IMR-90 (cell line): ENCODE results near the gene CYTH2. TPM values are rescaled to one million over a fixed set of nuclear protein-coding genes. Genes with fewer than 3 reads are reported as not detected.

ENCODE experiments used
- ATAC-seq: fragments of 200-7000 bp; cut with Tn5 transposase; 2 replicates; pipeline ENCODE4 v1.9.1; 2020; ENCODE audit warnings: low read depth, mild to moderate bottlenecking, moderate library complexity
- BruUV-seq: library from RNA; stranded (reverse); fragments of 400-500 nt; replicated peaks from 2 replicates; lab custom pipeline; 2021; lab: Mats Ljungman, UMichigan
- CTCF ChIA-PET: fragments of 300-600 bp; formaldehyde crosslinking; extraction: SDS; loops from one replicate; lab custom pipeline; 2021; ENCODE audit warnings: antibody characterized with exemption; lab: Yijun Ruan, JAX
- POLR2A ChIA-PET: fragments of 300-600 bp; sonication (Branson Sonifier 250); formaldehyde crosslinking; loops from one replicate; lab custom pipeline; 2022; ENCODE audit warnings: antibody characterized with exemption; ENCODE audit not compliant: unreplicated experiment; lab: Charles Lee
- DNase-seq: peaks from one replicate; pipeline ENCODE4 v3.0.0; 2013
- H2AFZ ChIP-seq: replicated peaks from 2 replicates; pipeline ENCODE3; 2013; ENCODE audit warnings: low read length, mild to moderate bottlenecking; ENCODE audit not compliant: poor library complexity
- H2AK5ac ChIP-seq: 2 replicates; pipeline ENCODE4 v1.6.1; 2013; ENCODE audit warnings: low read depth, low read length, inconsistent platforms
- H2AK9ac ChIP-seq: replicated peaks from 2 replicates; pipeline ENCODE3; 2013; ENCODE audit warnings: mild to moderate bottlenecking, low read depth, low read length, moderate library complexity; ENCODE audit not compliant: poor library complexity
- H2BK120ac ChIP-seq: 2 replicates; pipeline ENCODE4 v1.6.1; 2013; ENCODE audit warnings: low read depth, low read length, inconsistent platforms
- H2BK15ac ChIP-seq: 3 replicates; pipeline ENCODE4 v1.6.1; 2013; ENCODE audit warnings: low read depth, low read length, inconsistent platforms
- H2BK20ac ChIP-seq: 2 replicates; pipeline ENCODE4 v1.6.1; 2013; ENCODE audit warnings: low read depth, mild to moderate bottlenecking, inconsistent platforms, low read length, moderate library complexity
- H2BK5ac ChIP-seq: 2 replicates; pipeline ENCODE4 v1.6.1; 2013; ENCODE audit warnings: mild to moderate bottlenecking, low read depth, low read length, inconsistent platforms; ENCODE audit not compliant: poor library complexity, severe bottlenecking
- H3K14ac ChIP-seq: replicated peaks from 2 replicates; pipeline ENCODE4 v1.6.1; 2013; ENCODE audit warnings: low read depth, low read length, inconsistent platforms
- H3K18ac ChIP-seq: 2 replicates; pipeline ENCODE4 v1.6.1; 2013; ENCODE audit warnings: low read depth, low read length, control low read depth
- H3K23ac ChIP-seq: 2 replicates; pipeline ENCODE4 v1.6.1; 2013; ENCODE audit warnings: low read depth, low read length, inconsistent platforms
- H3K27ac ChIP-seq: 2 replicates; pipeline ENCODE4 v1.5.1; 2013; ENCODE audit warnings: mild to moderate bottlenecking, control low read depth, low read length; ENCODE audit not compliant: insufficient read depth
- H3K27me3 ChIP-seq: 2 replicates; pipeline ENCODE4 v1.6.1; 2013; ENCODE audit warnings: low read length; ENCODE audit not compliant: control insufficient read depth, insufficient read depth
- H3K36me3 ChIP-seq: 2 replicates; pipeline ENCODE4 v1.6.1; 2013; ENCODE audit warnings: low read length, mixed read lengths; ENCODE audit not compliant: control insufficient read depth, insufficient read depth
- H3K4ac ChIP-seq: 2 replicates; pipeline ENCODE4 v1.6.1; 2013; ENCODE audit warnings: low read depth, low read length, inconsistent platforms
- H3K4me1 ChIP-seq: 2 replicates; pipeline ENCODE4 v1.6.1; 2013; ENCODE audit warnings: low read length, mixed read lengths; ENCODE audit not compliant: control insufficient read depth, insufficient read depth
- H3K4me2 ChIP-seq: 2 replicates; pipeline ENCODE4 v1.6.1; 2013; ENCODE audit warnings: low read depth, mild to moderate bottlenecking, control low read depth, low read length, moderate library complexity
- H3K4me3 ChIP-seq: 2 replicates; pipeline ENCODE4 v1.5.1; 2013; ENCODE audit warnings: low read depth, mild to moderate bottlenecking, control low read depth, low read length, moderate library complexity; ENCODE audit not compliant: insufficient read depth
- H3K56ac ChIP-seq: 2 replicates; pipeline ENCODE4 v1.6.1; 2013; ENCODE audit warnings: low read length, inconsistent platforms; ENCODE audit not compliant: insufficient read depth; ENCODE audit errors: extremely low read depth
- H3K79me1 ChIP-seq, 2 experiments: 2 replicates each; pipeline ENCODE4 v1.6.1; 2013; ENCODE audit warnings: low read length in 2 of 2, inconsistent platforms in 1 of 2, low read depth in 1 of 2
- H3K9ac ChIP-seq: 2 replicates; pipeline ENCODE4 v1.6.1; 2013; ENCODE audit warnings: low read depth, low read length, control low read depth
- H3K9me1 ChIP-seq: 2 replicates; pipeline ENCODE4 v1.6.1; 2013; ENCODE audit warnings: low read length, inconsistent platforms; ENCODE audit not compliant: insufficient read depth
- H3K9me3 ChIP-seq: 2 replicates; pipeline ENCODE4 v1.6.1; 2013; ENCODE audit warnings: low read length; ENCODE audit not compliant: control insufficient read depth, insufficient read depth
- H4K20me1 ChIP-seq: 2 replicates; pipeline ENCODE4 v1.6.1; 2013; ENCODE audit warnings: low read length, inconsistent platforms; ENCODE audit not compliant: insufficient read depth
- H4K5ac ChIP-seq: 2 replicates; pipeline ENCODE4 v1.6.1; 2013; ENCODE audit warnings: mild to moderate bottlenecking, low read depth, low read length, control low read depth
- H4K8ac ChIP-seq, 2 experiments: 2 replicates each; pipeline ENCODE4 v1.6.1; 2013; ENCODE audit warnings: low read depth in 2 of 2, low read length in 2 of 2, control low read depth in 1 of 2, inconsistent platforms in 1 of 2
- H4K91ac ChIP-seq: 2 replicates; pipeline ENCODE4 v1.6.1; 2013; ENCODE audit warnings: low read depth, low read length, inconsistent platforms; ENCODE audit not compliant: insufficient read depth
- CHD1 ChIP-seq: IDR thresholded peaks from 2 replicates; pipeline ENCODE4 v1.6.1; 2012; ENCODE audit warnings: low read depth, low read length, improper control_type of control experiment
- ELK1 ChIP-seq: fragments of 150-350 bp; IDR thresholded peaks from 2 replicates; pipeline ENCODE4 v1.6.1; 2016; ENCODE audit warnings: low read depth, mild to moderate bottlenecking, low read length, moderate library complexity, borderline replicate concordance
- MAFK ChIP-seq: IDR thresholded peaks from 2 replicates; pipeline ENCODE4 v1.6.1; 2012; ENCODE audit warnings: low read depth, low read length, improper control_type of control experiment
- WGBS, 2 experiments: methylation state at CpG; one replicate each; pipeline versions ENCODE4 v1.1.5 to v1.1.7; 2013; ENCODE audit warnings: missing lambda C conversion rate in 2 of 2; ENCODE audit not compliant: insufficient read length in 1 of 2; ENCODE audit errors: extremely low coverage in 2 of 2; 5-methylcytosine and 5-hydroxymethylcytosine counted together
- dilution Hi-C: fragments of 300-500 bp; cut with HindIII; formaldehyde crosslinking; loops from one replicate; pipeline ENCODE4 v1.14.3; 2018; ENCODE audit warnings: low sequenced_read_pairs; ENCODE audit not compliant: unreplicated experiment
- in situ Hi-C: fragments of 300-500 bp; cut with MboI; formaldehyde crosslinking; loops from 3 replicates; pipeline ENCODE4 v1.14.3; 2019; ENCODE audit warnings: low sequenced_read_pairs, inconsistent platforms, mixed read lengths
- intact Hi-C: fragments of 100-400 bp; cut with micrococcal nuclease; formaldehyde crosslinking; loops from 2 replicates; pipeline ENCODE4 v1.10.0; 2022
- polyA plus RNA-seq, 3 experiments: library from polyadenylated mRNA; depleted of rRNA; stranded (reverse); fragments of >200 nt; gene quantifications; 2 replicates each; pipeline ENCODE4 v1.2.3, GENCODE V29; 2012; ENCODE audit warnings: low replicate concordance in 1 of 3
- total RNA-seq: library from RNA; depleted of rRNA; stranded (reverse); fragments of >200 nt; gene quantifications from 2 replicates; pipeline ENCODE4 v1.2.3, GENCODE V29; 2012; rRNA removed

Gene CYTH2
- total and polyA plus RNA-seq, 2 of the 4 experiments (the other 2 are of a cell fraction): 35.8 to 62.0 TPM

DNA sequence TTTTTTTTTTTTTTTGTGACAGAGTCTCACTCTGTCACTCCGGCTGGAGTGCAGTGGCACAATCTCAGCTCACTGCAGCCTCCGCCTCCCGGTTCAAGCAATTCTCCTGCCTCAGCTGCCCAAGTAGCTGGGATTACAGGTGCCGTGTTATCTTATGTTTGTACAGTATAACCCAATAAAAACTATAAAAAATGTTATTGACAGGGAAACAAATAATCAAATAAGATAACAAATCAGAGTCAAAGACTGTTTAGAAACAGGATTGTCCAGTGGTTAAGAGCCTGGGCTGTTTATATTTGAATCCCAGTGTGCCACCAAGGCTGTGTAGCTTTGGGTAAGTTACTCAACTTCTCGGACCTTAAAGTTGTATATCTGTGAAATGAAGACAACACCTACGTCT, 61.6 kb downstream of the CYTH2 start:
- H3K14ac ChIP-seq: no peak overlapping the region
- peaks cover 10% of the 10 kb centered on the region for H3K9me3 ChIP-seq
- H3K23ac ChIP-seq: no peak overlapping the region
- intact Hi-C loops (no loop called here), in situ Hi-C loops (no loop called here), dilution Hi-C loops (no loop called here)
- peaks cover 4% of the 10 kb centered on the region for H3K27me3 ChIP-seq
- no peak overlapping the region for H3K4me2 ChIP-seq
- no TSS peak for BruUV-seq
- H2BK5ac ChIP-seq: no peak overlapping the region
- H3K36me3 ChIP-seq: no peaks in the 10 kb centered on the region
- ChIA-PET POLR2A (no interaction called here), CTCF (interaction anchor here (0.7 kb wide), 1 partner anchor 662 kb away, joined by 3 read pairs; no protein-coding TSS in a partner anchor)
- no peaks in the 10 kb centered on the region for H3K9me1 ChIP-seq
- H2AK9ac ChIP-seq: no peak overlapping the region
- no peak overlapping the region for H4K8ac ChIP-seq
- no peak overlapping the region for H4K91ac ChIP-seq
- H2AFZ ChIP-seq: no peak overlapping the region
- no peak overlapping the region for H2BK15ac ChIP-seq
- no peak overlapping the region for H3K18ac ChIP-seq
- H4K20me1 ChIP-seq: no peaks in the 10 kb centered on the region
- no peak for ATAC-seq
- no peak overlapping the region; the same call in 1 of the 2 replicates for H3K56ac ChIP-seq
- H3K4ac ChIP-seq: no peak overlapping the region
- DNase-seq: no peak
- TF ChIP-seq CHD1 (no peak), ELK1 (no peak), MAFK (no peak)
- no CpG with 5 or more reads among the region's 6 CpGs for WGBS, 2 experiments
- no peak overlapping the region for H2BK20ac ChIP-seq
- H3K79me1 ChIP-seq: no peaks in the 10 kb centered on the region
- no peak overlapping the region for H3K27ac ChIP-seq
- no peak overlapping the region for H3K4me3 ChIP-seq
- no peak overlapping the region for H4K5ac ChIP-seq
- H2AK5ac ChIP-seq: no peak overlapping the region
- no peak overlapping the region for H2BK120ac ChIP-seq
- no peak overlapping the region for H3K9ac ChIP-seq
- H3K4me1 ChIP-seq: no peaks in the 10 kb centered on the region

Other genes with a start within 250 kb of the CYTH2 start
- 11.3 and 12.5 TPM in 2 replicates for gene CARD8, start 213.5 kb upstream of the CYTH2 start, total RNA-seq
- gene CARD8, start 213.5 kb upstream of the CYTH2 start, polyA plus RNA-seq (2012; rRNA removed): 11.8 and 15.5 TPM in 2 replicates
- gene ZNF114, start 199.3 kb upstream of the CYTH2 start, total RNA-seq: 0.56 and 1.6 TPM in 2 replicates
- gene ZNF114, start 199.3 kb upstream of the CYTH2 start, polyA plus RNA-seq (2012; rRNA removed): 0.20 and 0.24 TPM in 2 replicates
- 128 and 147 TPM in 2 replicates for gene EMP3, start 143.8 kb upstream of the CYTH2 start, total RNA-seq
- gene EMP3, start 143.8 kb upstream of the CYTH2 start, polyA plus RNA-seq (2012; rRNA removed): 632 and 675 TPM in 2 replicates
- 1.1 and 1.3 TPM in 2 replicates for gene TMEM143, start 105.4 kb upstream of the CYTH2 start, total RNA-seq
- 7.6 and 8.6 TPM in 2 replicates for gene TMEM143, start 105.4 kb upstream of the CYTH2 start, polyA plus RNA-seq (2012; rRNA removed)
- not detected in 2 replicates for gene SYNGR4, start 105.0 kb upstream of the CYTH2 start, total RNA-seq
- gene SYNGR4, start 105.0 kb upstream of the CYTH2 start, polyA plus RNA-seq (2012; rRNA removed): not detected in 2 replicates
- 57.8 and 58.8 TPM in 2 replicates for gene KDELR1, start 77.8 kb upstream of the CYTH2 start, total RNA-seq
- gene KDELR1, start 77.8 kb upstream of the CYTH2 start, polyA plus RNA-seq (2012; rRNA removed): 171 and 180 TPM in 2 replicates
- under 0.01 TPM in 2 replicates for gene GRIN2D, start 75.7 kb upstream of the CYTH2 start, total RNA-seq
- gene GRIN2D, start 75.7 kb upstream of the CYTH2 start, polyA plus RNA-seq (2012; rRNA removed): 0.23 and 0.24 TPM in 2 replicates
- gene GRWD1, start 23.4 kb upstream of the CYTH2 start, total RNA-seq: 22.0 and 32.5 TPM in 2 replicates
- gene GRWD1, start 23.4 kb upstream of the CYTH2 start, polyA plus RNA-seq (2012; rRNA removed): 22.5 and 25.2 TPM in 2 replicates
- gene KCNJ14, start 13.8 kb upstream of the CYTH2 start, total RNA-seq: under 0.01 and 0.18 TPM in 2 replicates
- 0.34 and 0.39 TPM in 2 replicates for gene KCNJ14, start 13.8 kb upstream of the CYTH2 start, polyA plus RNA-seq (2012; rRNA removed)
- 0.18 TPM in 1 of 2 replicates, not detected in the other for gene LMTK3, start 42.5 kb downstream of the CYTH2 start, total RNA-seq
- gene LMTK3, start 42.5 kb downstream of the CYTH2 start, polyA plus RNA-seq (2012; rRNA removed): 0.60 and 0.87 TPM in 2 replicates
- gene SULT2B1, start 82.8 kb downstream of the CYTH2 start, total RNA-seq: not detected in 2 replicates
- gene SULT2B1, start 82.8 kb downstream of the CYTH2 start, polyA plus RNA-seq (2012; rRNA removed): 0.09 TPM in 1 of 2 replicates, not detected in the other
- gene SPACA4, start 137.4 kb downstream of the CYTH2 start, total RNA-seq: not detected in 2 replicates
- not detected in 2 replicates for gene SPACA4, start 137.4 kb downstream of the CYTH2 start, polyA plus RNA-seq (2012; rRNA removed)
- 0.36 and 0.56 TPM in 2 replicates for gene FAM83E, start 145.7 kb downstream of the CYTH2 start, total RNA-seq
- gene FAM83E, start 145.7 kb downstream of the CYTH2 start, polyA plus RNA-seq (2012; rRNA removed): 0.05 and 0.17 TPM in 2 replicates
- 1,909 and 2,552 TPM in 2 replicates for gene RPL18, start 149.8 kb downstream of the CYTH2 start, total RNA-seq
- gene RPL18, start 149.8 kb downstream of the CYTH2 start, polyA plus RNA-seq (2012; rRNA removed): 1,897 and 2,254 TPM in 2 replicates
- gene SPHK2, start 150.1 kb downstream of the CYTH2 start, total RNA-seq: 1.6 and 1.7 TPM in 2 replicates
- gene SPHK2, start 150.1 kb downstream of the CYTH2 start, polyA plus RNA-seq (2012; rRNA removed): 9.9 and 11.9 TPM in 2 replicates
- gene DBP, start 168.0 kb downstream of the CYTH2 start, total RNA-seq: 2.5 and 3.6 TPM in 2 replicates
- gene DBP, start 168.0 kb downstream of the CYTH2 start, polyA plus RNA-seq (2012; rRNA removed): 3.0 and 3.6 TPM in 2 replicates
- gene CA11, start 176.8 kb downstream of the CYTH2 start, total RNA-seq: 1.3 and 1.7 TPM in 2 replicates
- gene CA11, start 176.8 kb downstream of the CYTH2 start, polyA plus RNA-seq (2012; rRNA removed): 2.7 and 2.9 TPM in 2 replicates
- gene NTN5, start 203.6 kb downstream of the CYTH2 start, total RNA-seq: not detected in 2 replicates
- 0.11 and 0.19 TPM in 2 replicates for gene NTN5, start 203.6 kb downstream of the CYTH2 start, polyA plus RNA-seq (2012; rRNA removed)
- not detected in 2 replicates for gene FUT2, start 226.6 kb downstream of the CYTH2 start, total RNA-seq
- not detected in 2 replicates for gene FUT2, start 226.6 kb downstream of the CYTH2 start, polyA plus RNA-seq (2012; rRNA removed)